GM13976 (cell line): Measurements from ENCODE around the gene RPL7A.

ENCODE experiments used
- DNase-seq: peaks from one replicate; pipeline ENCODE4 v3.0.0; 2012; ENCODE audit warnings: low spot score
- CTCF ChIP-seq: IDR thresholded peaks from 2 replicates; pipeline ENCODE4 v1.5.1; 2012; ENCODE audit warnings: borderline replicate concordance, mild to moderate bottlenecking; ENCODE audit not compliant: insufficient read depth; ENCODE audit errors: extremely low read depth, missing control alignments, control extremely low read depth
- in situ Hi-C: fragments of 300-500 bp; cut with MboI; formaldehyde crosslinking; loops from one replicate; pipeline ENCODE4 v1.12.0; 2022; ENCODE audit warnings: low sequenced_read_pairs, mixed read lengths, inconsistent platforms; ENCODE audit not compliant: unreplicated experiment

RPL7A gene

GRCh38 chr9:133335924-133336811 lies 11.8 kb upstream of the RPL7A start, which contains the start of gene SURF6:
TSS of gene SURF6 (minus strand) at chr9:133336188. CDS start at chr9:133336132, 56 bp downstream.
- in situ Hi-C loops = no loop called here
- TF ChIP-seq CTCF = no peak
- DNase-seq = peak; percentile 95

- DNase-seq = no peak
- no peak for TF ChIP-seq CTCF
- in situ Hi-C loops = no loop called here
Measured at GRCh38 chr9:133339641-133340040, 8.4 kb upstream of the RPL7A start.

GRCh38 chr9:133340256-133340655 lies 7.8 kb upstream of the RPL7A start:
- no peak for DNase-seq
- TF ChIP-seq CTCF = no peak
- in situ Hi-C loops = no loop called here

GRCh38 chr9:133340916-133341315 lies 7.1 kb upstream of the RPL7A start:
- in situ Hi-C loops = no loop called here
- no peak for DNase-seq
- no peak for TF ChIP-seq CTCF

GRCh38 chr9:133341369-133342068 lies 6.5 kb upstream of the RPL7A start:
- in situ Hi-C loops = no loop called here
- no peak for DNase-seq
- TF ChIP-seq CTCF = no peak

- DNase-seq = no peak
- in situ Hi-C loops = no loop called here
- no peak for TF ChIP-seq CTCF
Measured at GRCh38 chr9:133342069-133342406, 6.0 kb upstream of the RPL7A start.
